ENCODE results near the gene PLA1A.

DNA sequence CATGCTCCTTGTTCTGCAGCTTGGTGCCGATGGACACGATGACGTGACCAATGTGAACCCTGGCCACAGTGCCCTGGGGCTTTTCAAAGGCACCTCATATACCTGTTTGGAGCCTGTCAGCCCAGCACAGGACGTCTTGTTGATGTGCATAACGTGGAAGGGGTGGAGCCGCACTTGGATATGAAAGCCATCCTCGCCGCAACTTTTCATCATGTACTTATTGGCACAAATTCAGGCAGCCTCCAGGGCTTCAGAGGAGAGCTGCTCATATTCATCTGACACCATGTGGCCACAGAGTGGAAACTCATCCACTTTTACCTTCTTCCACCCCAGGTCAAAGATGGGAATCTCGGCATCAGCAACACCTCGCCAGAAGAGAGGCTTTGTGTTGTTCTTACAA is 38.0 kb downstream of the PLA1A start:
- TF ChIP-seq, protein P1, sequence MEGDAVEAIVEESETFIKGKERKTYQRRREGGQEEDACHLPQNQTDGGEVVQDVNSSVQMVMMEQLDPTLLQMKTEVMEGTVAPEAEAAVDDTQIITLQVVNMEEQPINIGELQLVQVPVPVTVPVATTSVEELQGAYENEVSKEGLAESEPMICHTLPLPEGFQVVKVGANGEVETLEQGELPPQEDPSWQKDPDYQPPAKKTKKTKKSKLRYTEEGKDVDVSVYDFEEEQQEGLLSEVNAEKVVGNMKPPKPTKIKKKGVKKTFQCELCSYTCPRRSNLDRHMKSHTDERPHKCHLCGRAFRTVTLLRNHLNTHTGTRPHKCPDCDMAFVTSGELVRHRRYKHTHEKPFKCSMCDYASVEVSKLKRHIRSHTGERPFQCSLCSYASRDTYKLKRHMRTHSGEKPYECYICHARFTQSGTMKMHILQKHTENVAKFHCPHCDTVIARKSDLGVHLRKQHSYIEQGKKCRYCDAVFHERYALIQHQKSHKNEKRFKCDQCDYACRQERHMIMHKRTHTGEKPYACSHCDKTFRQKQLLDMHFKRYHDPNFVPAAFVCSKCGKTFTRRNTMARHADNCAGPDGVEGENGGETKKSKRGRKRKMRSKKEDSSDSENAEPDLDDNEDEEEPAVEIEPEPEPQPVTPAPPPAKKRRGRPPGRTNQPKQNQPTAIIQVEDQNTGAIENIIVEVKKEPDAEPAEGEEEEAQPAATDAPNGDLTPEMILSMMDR (conservative IDR thresholded peaks at IDR 0.05; ENCODE audit: low read depth, low read length) = no peak
- no peak for TF ChIP-seq EZH2 (IDR thresholded peaks at IDR 0.05; ENCODE audit: borderline replicate concordance, low read depth, low read length, poor library complexity, severe bottlenecking)

Measured in A673 (cell line).